Heart right ventricle (tissue), 16 donors: ENCODE data around the gene FASTKD2. TPM values are rescaled to one million over a fixed set of nuclear protein-coding genes. Genes with fewer than 3 reads are reported as not detected.

ENCODE experiments used
- ATAC-seq, 8 donors: fragments of 200-7000 bp; cut with Tn5 transposase; one replicate each; pipeline ENCODE4 v1.9.1; 2020; ENCODE audit warnings: mild to moderate bottlenecking in 8 of 8, moderate library complexity in 8 of 8, moderate number of reproducible peaks in 1 of 8
- DNase-seq, 2 donors: peaks; one replicate each; pipeline ENCODE4 v3.0.0-alpha.2; 2020
- H3K27ac ChIP-seq, 10 donors: fragments of 200-600 bp; sonication (generic) in 2 of 10; one replicate each; pipeline versions ENCODE4 v1.5.0 to v1.8.0; 2020 to 2022; ENCODE audit warnings: mild to moderate bottlenecking in 3 of 10
- H3K27me3 ChIP-seq, 7 donors: fragments of 200-600 bp; one replicate each; pipeline ENCODE4 v1.8.0; 2021 to 2022; ENCODE audit warnings: mild to moderate bottlenecking in 2 of 7
- H3K36me3 ChIP-seq, 9 donors: fragments of 200-600 bp; sonication (generic) in 1 of 9; one replicate each; pipeline versions ENCODE4 v1.5.0 to v1.8.0; 2020 to 2022; ENCODE audit warnings: mild to moderate bottlenecking in 2 of 9
- H3K4me1 ChIP-seq, 9 donors: fragments of 200-600 bp; sonication (generic) in 1 of 9; one replicate each; pipeline versions ENCODE4 v1.5.0 to v1.8.0; 2020 to 2022; ENCODE audit warnings: mild to moderate bottlenecking in 4 of 9
- H3K4me3 ChIP-seq, 10 donors: fragments of 200-600 bp; sonication (generic) in 2 of 10; one replicate each; pipeline versions ENCODE4 v1.5.0 to v1.8.0; 2020 to 2022; ENCODE audit warnings: mild to moderate bottlenecking in 7 of 10, moderate library complexity in 2 of 10
- H3K9me3 ChIP-seq, 11 donors: fragments of 200-600 bp in 10 of 11; sonication (generic) in 2 of 11; one replicate each; pipeline versions ENCODE4 v1.5.0 to v1.8.0; 2013 to 2022; ENCODE audit warnings: mild to moderate bottlenecking in 2 of 11, control low read depth in 1 of 11, moderate library complexity in 1 of 11
- CTCF ChIP-seq, 9 donors: fragments of 200-600 bp; sonication (generic) in 2 of 9; IDR thresholded peaks; one replicate each; pipeline versions ENCODE4 v1.5.0 to v1.8.0; 2021 to 2022; ENCODE audit warnings: antibody characterized with exemption in 9 of 9, mild to moderate bottlenecking in 5 of 9, moderate library complexity in 1 of 9
- WGBS, 2 donors: extraction: QIAGEN DNeasy Blood & Tissue Kit; methylation state at CpG; one replicate each; pipeline ENCODE4 v1.1.7; 2013; ENCODE audit warnings: inconsistent platforms in 1 of 2; 5-methylcytosine and 5-hydroxymethylcytosine counted together
- intact Hi-C, 10 donors: fragments of 100-400 bp; cut with DNase I; formaldehyde crosslinking; loops; one replicate each; pipeline versions ENCODE4 v1.11.1 to v1.14.2; 2022
- polyA plus RNA-seq, 2 donors: library from polyadenylated mRNA; stranded (reverse); fragments of 200-250 nt; gene quantifications; one replicate each; pipeline ENCODE4 v1.2.3, GENCODE V29; 2013
- total RNA-seq, 10 donors: library from RNA; stranded (reverse); fragmentation: NEBNext Ultra II Directional in 3 of 10; extraction: Animal tissue kit (Norgen Biotek cat#: 25700) in 3 of 10; gene quantifications; one replicate each; pipeline versions ENCODE4 v1.2.1 to v1.2.4, GENCODE V29; 2021 to 2023
- donor health status: Arrhythmogenic right ventricular cardiomyopathy.
- donor health status: ischemic (EF 13 %, LVEDD 7.1; RV severe dilation, severe dysfunction).
- donor health status: healthy with polysubstance abuse.
- donor health status: DM: no; HTN: yes; CAD: no.
- donor health status: DM: no; HTN: no; CAD: no.
- donor health status: ischemic (EF 25% LVEDD 6.9; RV normal size, moderate dysfunction).
- donor health status: ischemic (EF 25% LVEDD 5.7; RV mildly dilated, moderate dysfunction).
- donor health status: healthy.
- donor health status: DM: yes; HTN: yes; CAD: no.
- donor health status: Ischemic cardiomyopathy.
- donor health status: ischemic (EF 35%, LVEDD 5.7; RV mildly dilated, moderate dysfunction).
- donor health status: nonischemic (EF 11% LVEDD 7.7; RV severe dilation, severe dysfunction).
- donor health status: DM: yes; HTN: yes; CAD: no.
- donor health status: PGD.
- donor health status: ischemic (EF 29% LVEDD 5.4; RV normal size, mild dysfunction).
- donor health status: nonischemic (EF 23%, LVEDD 6.1; RV moderate dilation, normal function).

Gene FASTKD2
- total and polyA plus RNA-seq, 12 donors: 8.2 to 46.9 (median 42.2) TPM

- Histone ChIP-seq H3K9me3 (no peaks in the 10 kb centered on the region), H3K27ac (no peak overlapping the region), H3K4me3 (no peak overlapping the region), H3K4me1 (peaks cover 0 to 20% (median 5%) of the 10 kb centered on the region in 9 donors), H3K27me3 (no peaks in the 10 kb centered on the region), H3K36me3 (no peaks in the 10 kb centered on the region)
- 92 to 98% methylated on average over 5 of the region's 5 CpGs for WGBS, 2 donors
- no peak for TF ChIP-seq CTCF (IDR thresholded peaks at IDR 0.05)
- ATAC-seq (no peak), DNase-seq (no peak)
- intact Hi-C loops: loop anchor here in 1 of 10 donors (5.0 kb wide), 1 partner anchor 512 kb away; no protein-coding TSS in a partner anchor
These were observed 59.6 kb downstream of the FASTKD2 start for GRCh38 chr2:206824993-206825392.

- Histone ChIP-seq H3K4me1 (no peaks in the 10 kb centered on the region), H3K9me3 (peaks cover 0 to 21% (median 9%) of the 10 kb centered on the region in 11 donors), H3K4me3 (no peak overlapping the region), H3K27ac (no peak overlapping the region), H3K27me3 (no peaks in the 10 kb centered on the region), H3K36me3 (no peaks in the 10 kb centered on the region)
- intact Hi-C loops: no loop called here
- DNase-seq: no peak
- no peak for ATAC-seq
- WGBS, 2 donors: 84 to 91% methylated on average over 3 of the region's 3 CpGs
- TF ChIP-seq CTCF (IDR thresholded peaks at IDR 0.05): no peak
These were observed 66.1 kb downstream of the FASTKD2 start for GRCh38 chr2:206831442-206831995.

GRCh38 chr2:206832873-206833272 lies 67.5 kb downstream of the FASTKD2 start:
- no peaks in the 10 kb centered on the region for H3K36me3 ChIP-seq
- WGBS, 2 donors: 68 to 81% methylated on average over 2 of the region's 2 CpGs
- H3K9me3 ChIP-seq: peaks cover 0 to 21% (median 9%) of the 10 kb centered on the region in 11 donors
- no peak overlapping the region for H3K4me3 ChIP-seq
- no peaks in the 10 kb centered on the region for H3K4me1 ChIP-seq
- intact Hi-C loops: no loop called here
- H3K27ac ChIP-seq: no peak overlapping the region
- no peaks in the 10 kb centered on the region for H3K27me3 ChIP-seq
- ATAC-seq (no peak), DNase-seq (no peak)
- TF ChIP-seq CTCF (IDR thresholded peaks at IDR 0.05): no peak

GRCh38 chr2:206833291-206833690 lies 67.9 kb downstream of the FASTKD2 start:
- WGBS, 2 donors: 92 to 95% methylated on average over 3 of the region's 3 CpGs

More at GRCh38 chr2:206833291-206833690, 67.9 kb downstream of the FASTKD2 start:
- H3K4me1 ChIP-seq: no peaks in the 10 kb centered on the region
- H3K27ac ChIP-seq: no peak overlapping the region
- H3K9me3 ChIP-seq: peaks cover 0 to 21% (median 9%) of the 10 kb centered on the region in 11 donors
- TF ChIP-seq CTCF (IDR thresholded peaks at IDR 0.05): no peak
- no peaks in the 10 kb centered on the region for H3K36me3 ChIP-seq
- no peaks in the 10 kb centered on the region for H3K27me3 ChIP-seq
- ATAC-seq (no peak), DNase-seq (no peak)
- H3K4me3 ChIP-seq: no peak overlapping the region
- intact Hi-C loops: no loop called here
